Esophagus muscularis mucosa (tissue), 4 donors: ENCODE data around the gene PIEZO1. TPM values are rescaled to one million over a fixed set of nuclear protein-coding genes. Genes with fewer than 3 reads are reported as not detected.

Experiments
- DNase-seq: peaks from one replicate; pipeline ENCODE4 v3.0.0-alpha.2; 2017; ENCODE audit errors: extremely low spot score
- H3K27ac ChIP-seq, 4 donors: fragments of 200-600 bp; sonication (generic); replicated peaks in 1 of 4; 1 replicate in 3 of 4; 2 replicates in 1 of 4; pipeline ENCODE4 v1.5.1; 2016 to 2019; ENCODE audit warnings: mild to moderate bottlenecking in 1 of 4
- H3K27me3 ChIP-seq, 4 donors: fragments of 200-600 bp; sonication (generic); one replicate each; pipeline versions ENCODE4 v1.5.1 to v1.6.0; 2016 to 2019
- H3K36me3 ChIP-seq, 4 donors: fragments of 200-600 bp; sonication (generic); one replicate each; pipeline ENCODE4 v1.5.1; 2016 to 2019
- H3K4me1 ChIP-seq, 4 donors: fragments of 200-600 bp; sonication (generic); one replicate each; pipeline ENCODE4 v1.5.1; 2016 to 2019
- H3K4me3 ChIP-seq, 4 donors: fragments of 200-600 bp; sonication (generic); 1 replicate in 2 of 4; 2 replicates in 2 of 4; pipeline ENCODE4 v1.5.1; 2016 to 2019; ENCODE audit warnings: mild to moderate bottlenecking in 4 of 4, moderate library complexity in 1 of 4
- H3K9me3 ChIP-seq, 4 donors: fragments of 200-600 bp; sonication (generic); 1 replicate in 3 of 4; 2 replicates in 1 of 4; pipeline ENCODE4 v1.5.1; 2016 to 2019
- EP300 ChIP-seq: sonication (generic); formaldehyde crosslinking; IDR thresholded peaks from one replicate; pipeline ENCODE4 v1.6.1; 2017; ENCODE audit warnings: antibody characterized with exemption
- POLR2A ChIP-seq: fragments of 450-650 bp; IDR thresholded peaks from one replicate; pipeline ENCODE4 v1.6.1; 2017; ENCODE audit warnings: antibody characterized with exemption, moderate library complexity, mild to moderate bottlenecking, low read depth
- POLR2AphosphoS5 ChIP-seq, 2 donors: sonication (generic); formaldehyde crosslinking; IDR thresholded peaks; one replicate each; pipeline ENCODE4 v1.6.1; 2017; ENCODE audit warnings: antibody characterized with exemption in 2 of 2
- WGBS: methylation state at CpG from one replicate; pipeline ENCODE4 v1.1.5; 2018; 5-methylcytosine and 5-hydroxymethylcytosine counted together
- intact Hi-C: fragments of 100-400 bp; cut with DNase I; formaldehyde crosslinking; loops from one replicate; pipeline ENCODE4 v1.15.1; 2023
- total RNA-seq, 4 donors: library from RNA; depleted of rRNA; stranded (reverse); fragments of >200 nt; gene quantifications; one replicate each; pipeline versions ENCODE4 v1.1.0 to v1.2.1, GENCODE V29; 2016
- TF ChIP-seq, protein P1 (sequence below), 3 experiments: fragments of 200-600 bp in 2 of 3; fragments of 450-650 bp in 1 of 3; sonication (generic) in 2 of 3; IDR thresholded peaks; one replicate each; pipeline ENCODE4 v1.5.1; 2017 to 2019; ENCODE audit warnings: antibody characterized with exemption in 3 of 3, mild to moderate bottlenecking in 2 of 3, moderate library complexity in 1 of 3

Gene PIEZO1, protein sequence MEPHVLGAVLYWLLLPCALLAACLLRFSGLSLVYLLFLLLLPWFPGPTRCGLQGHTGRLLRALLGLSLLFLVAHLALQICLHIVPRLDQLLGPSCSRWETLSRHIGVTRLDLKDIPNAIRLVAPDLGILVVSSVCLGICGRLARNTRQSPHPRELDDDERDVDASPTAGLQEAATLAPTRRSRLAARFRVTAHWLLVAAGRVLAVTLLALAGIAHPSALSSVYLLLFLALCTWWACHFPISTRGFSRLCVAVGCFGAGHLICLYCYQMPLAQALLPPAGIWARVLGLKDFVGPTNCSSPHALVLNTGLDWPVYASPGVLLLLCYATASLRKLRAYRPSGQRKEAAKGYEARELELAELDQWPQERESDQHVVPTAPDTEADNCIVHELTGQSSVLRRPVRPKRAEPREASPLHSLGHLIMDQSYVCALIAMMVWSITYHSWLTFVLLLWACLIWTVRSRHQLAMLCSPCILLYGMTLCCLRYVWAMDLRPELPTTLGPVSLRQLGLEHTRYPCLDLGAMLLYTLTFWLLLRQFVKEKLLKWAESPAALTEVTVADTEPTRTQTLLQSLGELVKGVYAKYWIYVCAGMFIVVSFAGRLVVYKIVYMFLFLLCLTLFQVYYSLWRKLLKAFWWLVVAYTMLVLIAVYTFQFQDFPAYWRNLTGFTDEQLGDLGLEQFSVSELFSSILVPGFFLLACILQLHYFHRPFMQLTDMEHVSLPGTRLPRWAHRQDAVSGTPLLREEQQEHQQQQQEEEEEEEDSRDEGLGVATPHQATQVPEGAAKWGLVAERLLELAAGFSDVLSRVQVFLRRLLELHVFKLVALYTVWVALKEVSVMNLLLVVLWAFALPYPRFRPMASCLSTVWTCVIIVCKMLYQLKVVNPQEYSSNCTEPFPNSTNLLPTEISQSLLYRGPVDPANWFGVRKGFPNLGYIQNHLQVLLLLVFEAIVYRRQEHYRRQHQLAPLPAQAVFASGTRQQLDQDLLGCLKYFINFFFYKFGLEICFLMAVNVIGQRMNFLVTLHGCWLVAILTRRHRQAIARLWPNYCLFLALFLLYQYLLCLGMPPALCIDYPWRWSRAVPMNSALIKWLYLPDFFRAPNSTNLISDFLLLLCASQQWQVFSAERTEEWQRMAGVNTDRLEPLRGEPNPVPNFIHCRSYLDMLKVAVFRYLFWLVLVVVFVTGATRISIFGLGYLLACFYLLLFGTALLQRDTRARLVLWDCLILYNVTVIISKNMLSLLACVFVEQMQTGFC (N-terminal part only)
- 100 to 1,000 TPM; 140 to 298 (median 182) TPM for total RNA-seq

DNA sequence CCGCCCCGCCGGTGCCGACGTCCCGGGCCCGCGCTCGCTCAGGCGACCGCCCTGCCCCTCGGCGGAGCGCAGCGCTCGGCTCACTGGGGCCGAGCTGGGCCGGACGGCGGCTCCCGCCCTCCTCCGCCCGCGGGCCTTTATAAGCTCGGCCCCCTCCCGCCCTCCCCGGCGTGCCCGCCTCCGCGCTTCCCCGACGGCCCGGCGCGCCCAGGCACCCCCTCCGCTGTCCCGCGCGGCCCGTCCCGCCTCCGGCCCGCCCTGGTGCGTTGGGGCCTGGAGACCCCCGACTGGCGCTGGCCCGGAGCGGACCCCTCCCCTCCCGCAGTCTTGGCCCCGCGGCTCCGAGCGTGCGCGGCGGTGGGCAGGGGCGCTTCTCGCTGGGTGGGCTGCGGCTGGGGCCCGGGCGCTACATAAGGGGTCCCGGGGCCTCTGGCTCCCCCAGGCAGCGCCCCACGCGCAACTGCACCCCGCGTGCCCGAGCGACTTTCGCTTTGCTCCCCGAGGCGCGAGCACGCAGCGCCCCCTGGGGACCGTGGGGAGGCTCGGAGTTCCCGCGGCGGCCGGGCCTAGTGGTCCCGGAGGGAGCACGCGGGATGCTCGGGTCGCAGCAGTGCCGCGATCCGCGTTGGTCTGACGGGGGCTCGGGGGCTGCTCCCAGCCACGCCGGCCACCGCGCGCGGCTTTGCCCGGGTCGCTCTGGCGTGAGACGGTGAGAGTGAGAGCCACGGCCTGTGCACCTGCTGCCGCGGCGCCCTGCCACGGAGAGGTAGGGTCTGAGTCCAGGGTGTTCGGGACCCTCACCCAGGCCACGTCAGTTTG lies at the start of gene PIEZO1:
TSS of gene PIEZO1 (minus strand) at position 115 of the 819 bp plus-strand sequence. CDS start 256 bp downstream, outside the sequence.
- H3K9me3 ChIP-seq: no peaks in the 10 kb centered on the region
- no peak for DNase-seq
- no peaks in the 10 kb centered on the region for H3K36me3 ChIP-seq
- peaks cover 38 to 58% (median 47%) of the 10 kb centered on the region in 4 donors for H3K4me1 ChIP-seq
- H3K27me3 ChIP-seq: no peaks in the 10 kb centered on the region
- H3K4me3 ChIP-seq: peak within 1 kb of the TSS; percentile 75 to 90 (median 86)
- intact Hi-C loops: loop anchor here (2.0 kb wide), 1 partner anchor 43 kb away; no protein-coding TSS in a partner anchor
- peak; percentile 41 to 88 for TF ChIP-seq POLR2AphosphoS5 (IDR thresholded peaks at IDR 0.05)
- TF ChIP-seq POLR2A: peak; percentile 33
- TF ChIP-seq EP300: no peak
- TF ChIP-seq, protein P1, sequence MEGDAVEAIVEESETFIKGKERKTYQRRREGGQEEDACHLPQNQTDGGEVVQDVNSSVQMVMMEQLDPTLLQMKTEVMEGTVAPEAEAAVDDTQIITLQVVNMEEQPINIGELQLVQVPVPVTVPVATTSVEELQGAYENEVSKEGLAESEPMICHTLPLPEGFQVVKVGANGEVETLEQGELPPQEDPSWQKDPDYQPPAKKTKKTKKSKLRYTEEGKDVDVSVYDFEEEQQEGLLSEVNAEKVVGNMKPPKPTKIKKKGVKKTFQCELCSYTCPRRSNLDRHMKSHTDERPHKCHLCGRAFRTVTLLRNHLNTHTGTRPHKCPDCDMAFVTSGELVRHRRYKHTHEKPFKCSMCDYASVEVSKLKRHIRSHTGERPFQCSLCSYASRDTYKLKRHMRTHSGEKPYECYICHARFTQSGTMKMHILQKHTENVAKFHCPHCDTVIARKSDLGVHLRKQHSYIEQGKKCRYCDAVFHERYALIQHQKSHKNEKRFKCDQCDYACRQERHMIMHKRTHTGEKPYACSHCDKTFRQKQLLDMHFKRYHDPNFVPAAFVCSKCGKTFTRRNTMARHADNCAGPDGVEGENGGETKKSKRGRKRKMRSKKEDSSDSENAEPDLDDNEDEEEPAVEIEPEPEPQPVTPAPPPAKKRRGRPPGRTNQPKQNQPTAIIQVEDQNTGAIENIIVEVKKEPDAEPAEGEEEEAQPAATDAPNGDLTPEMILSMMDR (IDR thresholded peaks at IDR 0.05): peak; percentile 93 to 98 (median 96)
- peak within 1 kb of the TSS; percentile 87 to 99 (median 98) for H3K27ac ChIP-seq
- WGBS: 13% methylated on average over 35 of the region's 110 CpGs

DNA sequence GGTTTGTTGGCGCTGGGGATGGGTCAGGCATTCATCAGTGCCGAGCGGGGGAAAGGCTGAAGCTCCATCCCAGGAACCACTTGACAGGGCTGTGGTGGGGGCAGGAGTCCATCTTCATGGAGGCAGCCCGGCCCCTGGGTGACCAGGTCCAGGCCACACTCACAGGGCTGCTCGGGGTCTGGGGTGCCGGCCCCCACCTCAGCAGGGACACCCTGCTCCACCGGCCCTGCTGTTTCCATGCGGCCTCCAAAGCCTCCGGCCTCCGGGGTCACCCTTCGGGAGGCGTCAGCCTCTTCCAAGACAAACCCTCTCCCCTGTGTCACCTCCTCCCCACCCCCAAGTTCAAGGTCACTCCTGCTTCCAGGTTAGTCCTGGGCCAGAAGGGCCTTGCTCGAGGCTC lies 49.6 kb upstream of the PIEZO1 start:
- Histone ChIP-seq H3K4me3 (no peak overlapping the region), H3K27ac (no peak overlapping the region), H3K36me3 (peaks cover 14 to 56% (median 41%) of the 10 kb centered on the region in 4 donors), H3K9me3 (no peaks in the 10 kb centered on the region), H3K27me3 (no peaks in the 10 kb centered on the region), H3K4me1 (no peaks in the 10 kb centered on the region)
- DNase-seq: no peak
- 92% methylated on average over 10 of the region's 13 CpGs for WGBS
- intact Hi-C loops: no loop called here
- TF ChIP-seq EP300 (no peak), POLR2A (no peak), POLR2AphosphoS5 (IDR thresholded peaks at IDR 0.05) (no peak)
- TF ChIP-seq, protein P1 (IDR thresholded peaks at IDR 0.05): no peak

GRCh38 chr16:88833086-88833485 lies 48.1 kb upstream of the PIEZO1 start:
- no peak for DNase-seq
- TF ChIP-seq EP300: no peak
- TF ChIP-seq POLR2AphosphoS5 (IDR thresholded peaks at IDR 0.05): no peak
- TF ChIP-seq, protein P1 (IDR thresholded peaks at IDR 0.05): no peak
- no peak for TF ChIP-seq POLR2A
- Histone ChIP-seq H3K4me3 (no peak overlapping the region), H3K4me1 (no peaks in the 10 kb centered on the region), H3K27me3 (no peaks in the 10 kb centered on the region), H3K36me3 (peaks cover 13 to 54% (median 40%) of the 10 kb centered on the region in 4 donors), H3K9me3 (no peaks in the 10 kb centered on the region), H3K27ac (no peak overlapping the region)
- WGBS: 93% methylated on average over 13 of the region's 13 CpGs
- intact Hi-C loops: no loop called here

- intact Hi-C loops: no loop called here
- WGBS: 93% methylated on average over 10 of the region's 13 CpGs
- Histone ChIP-seq H3K4me3 (no peak overlapping the region), H3K36me3 (peaks cover 16 to 59% (median 45%) of the 10 kb centered on the region in 4 donors), H3K27ac (no peak overlapping the region), H3K4me1 (no peaks in the 10 kb centered on the region), H3K27me3 (no peaks in the 10 kb centered on the region), H3K9me3 (no peaks in the 10 kb centered on the region)
- no peak for TF ChIP-seq POLR2A
- TF ChIP-seq EP300: no peak
- TF ChIP-seq, protein P1 (IDR thresholded peaks at IDR 0.05): no peak
- TF ChIP-seq POLR2AphosphoS5 (IDR thresholded peaks at IDR 0.05): no peak
- DNase-seq: no peak
Observed at GRCh38 chr16:88831838-88832237, 46.8 kb upstream of the PIEZO1 start.
